HG03135 (cell line): ENCODE results near the gene WNT9B.
"Not testable (repeated sequence)": the region's sequence is repeated elsewhere in the genome, so short reads cannot be mapped to it uniquely, and the experiment has no call there.

ENCODE experiments used
- ATAC-seq: cut with Tn5 transposase; IDR thresholded peaks from one replicate; pipeline ENCODE4 v1.9.1; 2021; ENCODE audit warnings: mild to moderate bottlenecking, moderate library complexity; ENCODE audit not compliant: unreplicated experiment

WNT9B gene

DNA sequence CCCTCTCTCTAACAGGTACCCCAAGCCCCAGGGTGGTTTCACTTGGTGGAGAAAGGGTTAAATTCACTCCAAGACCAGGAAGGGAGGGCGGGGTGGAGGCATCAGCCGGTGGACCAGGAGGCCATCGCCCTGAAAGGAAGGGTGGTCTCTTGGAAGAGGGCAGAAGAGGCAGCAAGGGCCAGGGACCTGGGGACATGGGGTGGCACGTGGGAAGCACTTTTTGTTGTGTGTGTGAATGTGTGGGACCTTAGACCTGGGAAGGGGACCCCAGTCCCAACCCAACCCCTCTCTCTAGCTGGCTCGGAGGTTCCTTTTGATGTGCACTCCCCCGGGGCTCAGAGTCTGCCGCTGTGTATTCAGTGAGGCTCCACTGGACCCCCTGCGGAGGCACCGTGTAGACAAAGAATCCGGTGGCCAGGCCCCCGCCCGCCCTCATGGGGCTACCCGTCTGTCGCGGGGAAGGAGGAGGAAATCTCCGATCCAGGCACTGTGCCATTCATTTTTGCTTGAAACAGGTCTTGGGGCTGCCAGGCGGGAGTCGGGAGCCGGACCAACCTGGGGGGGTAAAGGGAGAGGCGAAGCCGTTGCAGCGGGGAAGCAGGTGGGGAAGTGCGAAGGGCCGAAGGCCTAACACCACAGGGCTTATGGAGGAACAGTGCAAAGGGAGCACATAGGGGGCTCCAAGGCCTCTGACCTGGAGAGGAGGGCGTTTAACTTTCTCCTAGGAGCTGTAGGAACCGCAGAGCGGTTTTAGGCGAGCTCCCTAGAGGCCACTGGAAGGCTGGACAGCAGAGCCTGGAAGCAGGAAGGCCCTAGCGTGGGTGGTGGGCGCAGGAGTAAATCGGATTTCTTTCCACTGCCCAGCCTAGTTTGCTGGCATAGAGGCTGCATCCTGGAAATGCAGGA is 29.6 kb upstream of the WNT9B start:
- ATAC-seq: no peak

DNA sequence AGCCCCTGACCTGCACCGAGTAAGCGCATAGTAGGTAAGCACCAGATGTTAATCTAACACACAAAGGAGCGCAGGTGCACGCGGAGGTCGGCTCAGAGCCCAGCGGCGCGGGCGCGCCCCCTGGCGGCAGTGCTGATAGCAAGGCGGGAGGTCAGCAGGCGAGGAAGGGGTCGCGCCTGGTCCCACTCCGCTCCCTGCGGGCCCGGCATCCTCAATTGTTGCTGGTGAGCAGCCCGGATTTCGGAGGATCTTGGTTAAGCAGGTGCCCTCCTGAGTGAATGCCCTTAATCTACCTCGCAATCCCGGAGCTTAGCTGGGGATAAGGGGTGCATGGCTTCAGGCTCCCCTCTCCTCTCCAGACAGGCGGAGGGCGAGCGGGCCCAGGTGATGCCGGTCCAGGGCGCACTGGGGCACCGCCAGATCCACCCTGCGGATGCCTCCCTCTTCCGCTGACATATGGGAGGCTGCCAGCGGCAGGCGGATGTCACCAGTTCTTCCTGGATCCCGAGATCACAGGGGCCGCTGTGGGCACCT is 28.9 kb upstream of the WNT9B start:
- ATAC-seq: no peak

DNA sequence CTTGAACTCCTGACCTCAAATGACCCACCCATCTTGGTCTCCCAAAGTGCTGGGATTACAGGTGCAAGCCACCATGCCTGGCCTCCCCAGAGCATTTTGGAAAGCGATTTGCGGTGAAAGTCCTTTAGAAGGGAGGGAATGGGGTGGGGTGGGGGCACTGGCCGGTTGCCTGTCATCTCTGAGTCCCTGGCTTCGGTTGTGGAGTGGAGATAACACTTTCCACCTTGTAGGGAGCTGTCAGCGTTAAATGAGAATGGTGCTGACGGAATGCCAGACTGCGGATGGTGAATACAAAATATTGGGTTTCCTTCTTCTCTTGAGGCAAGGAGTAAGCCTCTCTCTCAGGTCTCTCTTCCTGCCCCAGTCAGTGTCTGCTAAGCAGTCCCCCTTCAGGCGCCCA is 27.7 kb upstream of the WNT9B start:
- no peak for ATAC-seq

DNA sequence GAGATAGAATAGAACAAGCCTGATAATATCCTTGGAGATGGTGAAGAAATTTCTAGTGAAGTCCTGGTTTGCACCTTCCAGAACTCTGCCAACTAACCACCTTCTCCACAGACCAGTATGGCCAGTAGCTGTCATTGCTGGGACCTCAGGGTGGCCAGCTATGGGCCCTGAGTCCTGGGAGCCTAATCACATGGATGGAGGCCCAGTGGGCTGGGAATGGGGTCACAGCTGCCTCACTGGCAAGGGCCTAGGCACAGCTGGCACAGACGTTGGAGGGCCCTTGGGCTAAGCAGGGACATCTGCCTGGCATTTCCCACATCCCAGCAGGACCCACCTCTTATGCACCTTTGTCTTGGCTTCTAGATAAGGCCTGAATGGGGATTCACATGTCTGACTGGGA is 25.3 kb upstream of the WNT9B start:
- no peak for ATAC-seq

DNA sequence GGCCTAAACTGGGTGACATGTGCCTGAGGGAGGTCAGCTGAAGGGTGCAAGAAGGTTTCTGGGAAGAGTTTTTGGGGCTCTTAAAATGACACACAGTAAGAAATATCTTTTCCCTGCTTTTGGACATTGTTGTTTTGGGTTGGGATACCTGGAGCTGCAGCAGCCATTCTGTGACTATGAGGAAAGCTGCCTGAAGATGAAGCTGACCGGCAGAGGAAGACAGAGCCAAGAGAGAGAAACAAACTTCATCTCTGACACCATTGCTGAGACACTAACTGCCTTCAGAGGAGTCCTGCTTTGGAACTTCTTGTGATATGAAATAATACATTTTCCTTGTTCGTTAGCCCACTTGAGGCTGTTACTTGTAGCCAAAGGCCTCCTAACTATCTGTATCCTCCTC is 24.1 kb upstream of the WNT9B start:
- ATAC-seq: no peak

DNA sequence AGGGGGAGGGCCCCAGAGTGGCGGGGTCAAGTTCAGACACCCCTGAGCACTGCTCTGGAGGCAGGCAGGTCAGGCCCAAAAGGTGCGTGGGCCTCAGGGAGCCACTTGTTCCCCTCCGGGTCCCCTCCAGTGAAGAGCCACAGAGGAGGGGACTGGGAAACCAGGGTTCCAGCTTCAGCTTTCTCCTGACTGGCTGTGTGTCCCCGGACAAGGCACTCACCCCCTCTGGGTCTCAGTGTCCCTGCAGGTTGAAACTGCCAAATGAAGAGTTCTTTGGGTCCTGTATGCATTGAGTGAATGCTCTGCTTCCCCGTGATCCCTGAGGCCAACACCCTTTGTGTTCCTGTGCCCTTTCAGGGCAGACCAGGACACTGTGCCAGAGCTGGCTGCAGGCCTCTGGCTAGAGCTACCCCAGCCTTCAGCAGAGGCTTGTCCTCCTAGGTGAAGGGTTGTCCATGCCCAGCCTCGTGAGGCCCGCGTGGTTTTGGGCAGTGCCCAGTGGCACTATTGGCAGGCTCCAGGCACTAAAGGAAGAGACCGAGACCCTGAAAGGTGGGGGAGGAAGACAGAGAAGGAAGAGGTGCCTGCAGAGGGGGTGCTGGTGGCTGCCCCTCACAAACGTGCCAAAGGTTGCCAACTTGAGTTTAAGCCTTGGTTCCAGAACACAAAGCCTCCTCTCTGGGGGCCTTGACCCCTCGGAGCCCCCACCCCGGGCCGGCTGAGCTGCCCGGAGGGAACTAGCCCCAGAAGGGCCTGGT is 19.6 kb upstream of the WNT9B start:
- no peak for ATAC-seq

DNA sequence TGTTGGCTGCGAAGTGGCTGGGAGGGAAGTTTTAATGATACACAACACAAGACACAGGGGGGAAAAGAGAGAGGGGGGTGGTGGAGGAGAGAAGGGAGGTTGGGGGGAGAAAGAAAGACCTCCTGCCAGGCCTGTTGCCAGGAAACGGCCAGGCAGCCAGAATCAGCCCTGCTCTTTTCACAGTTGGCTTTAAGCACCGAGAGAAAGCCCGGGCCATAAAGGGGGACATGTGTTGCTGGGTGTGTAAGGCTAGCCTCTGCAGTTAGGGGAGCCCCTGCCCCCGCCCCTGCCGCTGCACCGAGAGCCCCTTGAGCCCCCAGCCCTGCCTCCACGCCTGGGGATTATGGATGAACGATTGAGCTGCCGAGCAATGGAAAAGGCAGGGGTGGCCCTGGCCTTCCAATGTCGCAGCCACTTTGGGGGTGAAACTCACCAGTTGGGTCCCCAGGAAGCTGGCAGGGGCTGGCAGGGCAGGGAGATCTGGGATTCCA is 19.0 kb upstream of the WNT9B start:
- no peak for ATAC-seq

DNA sequence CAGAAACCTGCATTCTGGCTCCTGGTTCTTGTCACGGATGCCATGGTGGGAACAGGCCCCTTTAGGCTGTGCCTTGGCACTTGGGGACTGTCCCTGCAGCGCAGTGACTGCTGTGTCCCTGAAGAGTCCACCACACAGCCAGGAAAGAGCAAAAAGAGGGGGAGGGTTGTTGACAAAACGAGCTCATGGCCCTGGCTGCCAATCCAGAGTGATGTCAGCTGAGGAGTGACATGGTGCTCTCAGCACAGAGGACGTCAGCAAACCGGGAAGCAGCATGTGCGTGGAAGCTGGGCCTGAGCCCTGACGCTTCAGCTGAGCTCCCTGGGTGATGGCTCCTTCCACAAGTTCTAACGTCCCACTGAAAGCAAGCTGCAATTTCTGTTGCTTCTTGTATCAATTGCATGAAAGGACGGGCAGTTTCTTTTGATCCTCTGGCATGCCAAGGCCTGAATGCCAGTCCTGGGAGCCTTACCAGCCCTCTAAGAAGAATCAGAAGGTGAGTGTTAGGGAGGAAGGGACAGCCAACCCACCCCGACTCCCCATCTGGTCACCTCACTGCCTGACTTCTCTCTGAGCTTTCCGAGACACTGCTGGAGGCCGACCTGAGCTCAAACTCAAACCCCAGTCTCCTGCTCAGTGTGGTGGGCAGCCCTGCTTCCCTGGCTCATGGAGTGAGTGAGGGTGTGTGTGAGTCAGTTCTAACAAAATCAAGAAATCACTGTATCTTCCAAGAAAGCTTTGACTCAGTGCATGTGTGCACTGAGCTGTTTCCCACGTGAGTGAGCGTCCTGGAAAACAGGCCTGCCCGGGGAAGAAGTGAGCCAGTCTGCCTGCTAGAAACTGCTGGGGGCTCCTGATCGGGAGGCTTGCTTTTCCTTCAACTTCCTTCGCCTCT is 18.2 kb upstream of the WNT9B start:
- no peak for ATAC-seq

DNA sequence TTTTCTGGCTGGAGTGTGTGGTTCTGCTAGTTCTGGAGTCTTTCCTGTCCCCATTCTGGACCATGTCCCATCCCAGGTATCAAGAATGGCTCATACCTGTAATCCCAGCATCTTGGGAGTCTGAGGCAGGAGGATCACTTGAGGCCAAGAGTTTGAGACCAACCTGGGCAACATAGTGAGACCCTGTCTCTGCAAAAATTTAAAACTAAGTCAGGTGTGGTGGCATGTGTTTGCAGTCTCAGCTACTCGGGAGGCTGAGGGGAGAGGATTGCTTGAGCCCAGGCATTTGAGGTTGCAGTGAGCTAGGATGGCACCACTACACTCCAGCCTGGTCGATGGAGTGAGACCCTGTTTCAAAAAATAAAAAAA is 17.6 kb upstream of the WNT9B start:
- no peak for ATAC-seq

DNA sequence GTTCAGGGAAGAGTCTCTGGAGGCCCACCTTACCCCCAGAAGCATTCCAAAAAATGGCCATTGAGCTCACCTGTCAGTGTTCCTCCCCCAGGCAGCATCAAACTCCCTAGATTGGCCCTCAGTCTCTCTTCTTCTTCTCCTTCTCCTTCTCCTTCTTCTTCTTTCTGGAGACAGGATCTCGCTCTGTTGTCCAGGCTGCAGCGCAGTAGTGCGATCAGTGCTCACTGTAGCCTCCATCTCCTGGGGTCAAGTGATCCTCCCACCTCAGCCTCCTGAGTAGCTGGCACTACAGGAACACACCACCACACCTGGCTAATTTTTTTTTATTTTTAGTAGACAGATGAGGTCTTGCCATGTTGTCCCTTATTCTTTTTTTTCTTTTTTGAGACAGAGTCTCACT is 16.5 kb upstream of the WNT9B start:
- ATAC-seq: no peak

DNA sequence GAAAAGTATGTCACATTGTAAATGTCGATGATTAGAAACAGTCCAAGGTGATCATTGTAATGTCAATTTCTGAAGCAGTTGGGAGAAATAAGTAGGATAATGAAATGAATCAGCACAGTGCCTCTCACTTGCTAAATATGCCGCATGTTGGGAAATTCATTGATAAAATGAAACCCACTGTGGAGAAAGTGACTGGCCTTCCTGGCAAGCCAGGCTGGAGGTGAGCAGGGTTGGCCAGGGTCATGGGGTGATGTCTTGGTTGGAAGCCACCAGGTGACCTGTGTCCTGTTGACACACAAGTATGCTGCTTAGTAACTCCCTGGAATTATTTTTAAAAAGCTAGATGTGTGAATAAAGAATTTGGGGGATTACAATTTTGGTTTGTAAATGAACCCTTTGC is 14.9 kb upstream of the WNT9B start:
- ATAC-seq: no peak

DNA sequence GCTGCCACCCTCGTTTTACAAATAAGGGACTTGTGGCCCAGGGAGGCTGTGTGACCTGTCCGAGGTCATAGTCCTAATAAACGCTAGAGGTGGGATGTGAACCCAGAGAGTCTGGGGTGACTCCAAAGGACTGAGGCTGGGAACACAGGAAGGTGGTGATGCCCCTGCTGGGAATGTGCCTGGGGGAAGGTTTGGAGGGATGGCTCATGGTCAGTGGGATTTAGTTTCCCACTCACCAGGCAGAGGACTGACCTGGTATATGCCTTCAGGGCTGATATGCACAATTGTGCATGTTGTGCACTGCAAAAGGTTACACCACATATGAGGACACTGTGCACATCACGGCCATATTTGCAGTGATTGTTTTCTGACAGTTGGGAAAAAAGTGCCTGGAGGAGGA is 13.9 kb upstream of the WNT9B start:
- no peak for ATAC-seq

DNA sequence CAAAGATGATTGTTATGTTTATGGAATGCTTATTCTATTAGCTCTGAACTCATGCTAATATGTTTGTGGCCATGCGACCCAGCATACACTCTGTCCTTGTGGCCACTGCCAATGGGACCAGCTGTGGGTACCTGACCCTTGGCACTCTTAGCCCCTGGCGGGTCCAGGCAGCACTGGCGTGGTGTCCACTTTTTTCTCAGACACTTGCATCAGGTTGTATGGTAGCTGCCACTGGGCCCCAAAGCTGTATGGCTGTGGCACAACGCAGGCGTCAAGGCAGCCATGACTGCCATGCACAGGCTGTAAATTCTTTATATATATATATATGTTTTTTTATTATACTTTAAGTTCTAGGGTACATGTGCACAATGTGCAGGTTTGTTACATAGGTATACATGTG is 12.2 kb upstream of the WNT9B start:
- ATAC-seq: no peak

DNA sequence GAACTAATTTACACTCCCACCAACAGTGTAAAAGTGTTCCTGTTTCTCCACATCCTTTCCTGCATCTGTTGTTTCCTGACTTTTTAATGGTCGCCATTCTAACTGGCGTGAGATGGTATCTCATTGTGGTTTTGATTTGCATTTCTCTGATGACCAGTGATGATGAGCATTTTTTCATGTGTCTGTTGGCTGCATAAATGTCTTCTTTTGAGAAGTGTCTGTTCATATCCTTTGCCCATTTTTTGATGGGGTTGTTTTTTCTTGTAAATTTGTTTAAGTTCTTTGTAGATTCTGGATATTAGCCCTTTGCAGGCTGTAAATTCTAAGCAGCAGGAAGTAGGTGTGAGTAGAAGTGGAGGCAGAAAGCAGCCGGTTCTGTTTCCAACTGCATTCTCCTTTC is 10.8 kb upstream of the WNT9B start:
- not testable (repeated sequence) for ATAC-seq

DNA sequence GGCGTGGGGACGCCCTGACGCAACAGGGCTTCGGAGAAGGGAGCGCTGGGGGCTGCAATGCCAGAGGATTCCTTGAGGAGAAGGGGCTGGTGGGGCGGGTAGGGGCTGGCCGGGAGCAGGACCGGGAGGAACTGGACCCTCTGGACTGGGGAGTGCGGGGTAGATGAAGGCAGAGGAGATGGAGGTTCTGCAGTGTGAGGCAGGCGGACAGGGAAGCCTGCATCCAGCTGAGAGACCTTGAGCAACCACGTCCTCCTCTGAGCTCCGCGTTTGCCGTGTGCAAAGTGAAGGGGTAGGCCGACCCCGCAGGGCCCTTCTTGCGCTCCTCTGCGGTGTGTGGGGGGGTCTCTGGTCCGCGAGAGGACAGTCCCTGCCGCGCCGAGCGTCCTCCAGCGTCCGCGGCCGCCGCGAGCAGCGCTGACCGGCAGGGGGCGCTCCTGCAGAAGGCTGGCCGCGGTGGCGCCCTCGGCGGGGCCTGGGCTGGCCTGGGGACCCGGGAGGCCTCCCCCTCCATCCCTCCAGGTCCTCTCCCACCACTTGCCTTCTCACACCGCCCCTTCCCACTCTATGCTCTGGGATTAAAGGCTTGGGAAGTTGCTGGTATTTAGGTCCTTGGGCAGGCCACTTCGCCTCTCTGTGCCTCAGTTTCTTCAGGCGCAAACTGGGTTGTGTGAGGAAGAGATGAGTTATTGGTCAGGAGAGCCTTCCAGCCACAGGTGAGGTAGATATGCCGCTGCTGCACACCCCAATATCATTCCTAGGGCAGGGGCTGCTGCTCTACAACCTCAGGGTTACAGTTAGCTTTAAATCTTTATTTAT is 9.6 kb upstream of the WNT9B start:
- no peak for ATAC-seq

DNA sequence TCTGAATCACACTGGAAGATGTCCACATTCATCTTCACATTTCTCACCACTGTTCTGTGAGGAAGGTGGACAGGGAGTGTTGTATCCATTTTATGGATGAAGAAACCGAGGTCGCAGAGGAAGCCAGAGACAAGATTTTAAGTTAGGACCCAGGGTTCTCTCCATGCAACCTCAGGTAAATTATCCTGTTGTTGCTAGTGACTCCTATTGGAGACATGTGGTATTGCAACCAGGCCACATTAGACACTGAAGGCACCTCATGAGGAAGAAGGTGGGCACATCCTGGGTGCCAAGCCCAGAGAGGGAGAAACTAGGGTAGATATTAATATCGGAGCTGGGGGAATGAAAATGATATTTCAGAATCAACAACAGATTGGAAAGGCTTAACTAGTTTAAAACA is 8.5 kb upstream of the WNT9B start:
- no peak for ATAC-seq

DNA sequence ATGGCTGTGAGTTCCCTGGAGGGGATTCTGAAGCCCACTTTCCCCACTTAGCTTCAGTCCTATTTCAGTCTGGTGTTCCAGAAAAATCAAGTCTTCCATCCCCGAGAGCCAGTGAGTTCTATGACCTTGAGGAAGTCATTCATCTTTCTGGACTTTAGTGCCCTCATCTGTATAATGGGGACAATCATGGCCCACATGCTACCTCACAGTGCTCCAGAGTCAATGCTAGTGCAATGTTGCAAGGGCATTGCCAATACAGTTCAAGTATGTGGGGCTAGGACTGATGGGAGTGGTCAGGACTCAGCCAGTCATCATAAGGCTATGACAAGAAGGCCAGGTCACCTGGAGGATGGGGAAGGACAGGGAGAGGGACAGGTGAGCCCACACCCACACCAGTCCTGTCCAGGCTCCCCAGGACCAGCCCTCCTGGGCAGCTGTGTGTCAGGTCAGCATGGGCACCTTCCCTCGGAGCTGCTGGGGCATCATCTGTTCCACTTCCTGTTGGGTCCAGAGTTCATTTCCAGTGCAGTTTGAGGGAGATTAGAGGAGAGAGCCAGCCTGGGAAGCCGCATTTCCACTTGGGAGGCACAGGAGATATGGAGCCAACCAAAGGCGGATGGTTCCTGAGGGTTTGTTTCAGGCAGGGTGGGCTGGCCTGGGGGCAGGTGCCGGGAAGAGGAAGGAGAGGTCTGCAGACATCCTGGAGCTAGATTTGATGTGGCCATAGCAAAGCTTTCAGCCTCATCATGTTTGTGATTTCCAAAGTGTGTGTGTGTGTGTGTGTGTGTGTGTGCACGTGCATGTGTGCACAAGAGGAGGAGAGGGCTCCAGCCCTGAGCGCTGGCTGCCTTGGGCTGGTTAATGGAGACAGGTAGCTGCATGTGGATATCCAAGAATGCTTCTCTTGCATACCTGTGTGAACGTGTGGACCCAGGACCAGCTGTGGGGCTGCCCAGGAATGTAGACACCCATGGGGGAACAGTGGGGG is 3.9 kb upstream of the WNT9B start:
- no peak for ATAC-seq

DNA sequence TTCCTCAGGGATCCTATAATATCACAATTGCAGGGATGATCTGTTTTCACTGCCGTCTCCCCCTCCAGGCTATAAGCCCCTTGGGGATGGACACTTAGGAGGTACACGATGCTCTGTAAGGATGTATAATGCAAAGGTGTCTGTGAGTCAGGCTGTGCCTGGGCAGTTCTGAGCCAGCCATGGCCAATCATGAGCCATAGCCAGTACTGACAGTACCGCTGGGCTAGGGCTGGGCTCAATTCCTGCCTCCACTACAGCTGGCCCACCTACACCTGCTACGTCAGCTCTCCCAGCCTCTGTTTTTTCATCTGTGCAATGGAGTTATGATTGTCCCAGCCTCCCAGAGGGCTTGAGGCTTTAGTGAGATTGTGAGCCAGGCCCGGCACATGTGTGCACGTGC is 2.8 kb upstream of the WNT9B start:
- no peak for ATAC-seq

DNA sequence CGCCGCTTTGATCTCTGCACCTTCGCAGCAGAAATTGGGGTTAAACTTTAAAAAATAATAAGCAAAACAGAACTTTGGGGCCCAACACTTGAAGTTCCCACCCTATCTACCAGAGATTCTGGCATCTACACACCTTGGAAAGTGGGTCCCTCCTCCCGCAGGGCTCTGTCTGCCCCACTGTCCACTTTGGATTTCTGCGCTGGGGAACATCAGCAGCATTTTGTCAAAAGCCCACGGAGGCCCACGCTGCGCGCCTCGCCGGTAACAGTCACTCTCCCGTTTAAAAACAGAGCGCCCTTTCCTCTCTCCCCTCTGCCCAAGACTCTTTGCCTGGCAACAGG is 725 bp upstream of the WNT9B start:
- no peak for ATAC-seq
